OCI-LY3 (cell line): ENCODE measurements around the gene FBH1.

ENCODE experiments used
- EZH2phosphoT487 ChIP-seq: fragments of 200-600 bp; shearing (Covaris generic); IDR thresholded peaks from 2 replicates; pipeline ENCODE4 v1.6.1; 2018; ENCODE audit warnings: antibody characterized with exemption, mixed run types, low read depth
- TF ChIP-seq, protein P1 (sequence below): fragments of 200-600, 300-600 bp; sonication (generic); IDR thresholded peaks from 2 replicates; pipeline ENCODE4 v1.5.1; 2014; ENCODE audit warnings: antibody characterized with exemption, low read length, low read depth

DNA sequence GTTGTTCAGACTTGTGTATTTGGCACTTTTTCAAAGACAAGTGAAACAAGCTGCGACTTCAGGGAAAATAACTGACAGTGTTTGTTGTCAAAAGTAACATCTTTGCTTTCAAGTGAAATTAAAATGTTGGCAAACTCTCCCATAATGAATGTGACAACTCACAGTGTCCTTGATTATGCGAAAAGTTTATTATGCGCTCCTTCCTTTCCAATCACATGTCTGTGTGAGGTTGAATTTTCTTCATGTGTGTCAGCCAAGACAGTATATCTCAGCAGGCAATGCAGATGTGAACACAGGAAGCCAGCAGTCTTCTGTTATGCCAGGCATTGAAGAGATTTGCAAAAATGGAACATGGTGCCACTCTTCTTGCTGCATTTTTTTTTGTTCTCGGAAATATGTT, 28.7 kb downstream of the FBH1 start:
- TF ChIP-seq, protein P1, sequence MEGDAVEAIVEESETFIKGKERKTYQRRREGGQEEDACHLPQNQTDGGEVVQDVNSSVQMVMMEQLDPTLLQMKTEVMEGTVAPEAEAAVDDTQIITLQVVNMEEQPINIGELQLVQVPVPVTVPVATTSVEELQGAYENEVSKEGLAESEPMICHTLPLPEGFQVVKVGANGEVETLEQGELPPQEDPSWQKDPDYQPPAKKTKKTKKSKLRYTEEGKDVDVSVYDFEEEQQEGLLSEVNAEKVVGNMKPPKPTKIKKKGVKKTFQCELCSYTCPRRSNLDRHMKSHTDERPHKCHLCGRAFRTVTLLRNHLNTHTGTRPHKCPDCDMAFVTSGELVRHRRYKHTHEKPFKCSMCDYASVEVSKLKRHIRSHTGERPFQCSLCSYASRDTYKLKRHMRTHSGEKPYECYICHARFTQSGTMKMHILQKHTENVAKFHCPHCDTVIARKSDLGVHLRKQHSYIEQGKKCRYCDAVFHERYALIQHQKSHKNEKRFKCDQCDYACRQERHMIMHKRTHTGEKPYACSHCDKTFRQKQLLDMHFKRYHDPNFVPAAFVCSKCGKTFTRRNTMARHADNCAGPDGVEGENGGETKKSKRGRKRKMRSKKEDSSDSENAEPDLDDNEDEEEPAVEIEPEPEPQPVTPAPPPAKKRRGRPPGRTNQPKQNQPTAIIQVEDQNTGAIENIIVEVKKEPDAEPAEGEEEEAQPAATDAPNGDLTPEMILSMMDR, result no peak
- no peak for TF ChIP-seq EZH2phosphoT487
